Heart left ventricle (tissue), 16 donors: Measurements from ENCODE around the gene NEDD4L. TPM values are rescaled to one million over a fixed set of nuclear protein-coding genes. Genes with fewer than 3 reads are reported as not detected.
A peak's percentile ranks its signal among the peaks of the same experiment; 100 is the strongest.

Experiments used
- ATAC-seq, 4 donors: fragments of 200-7000 bp; cut with Tn5 transposase; one replicate each; pipeline ENCODE4 v1.9.1; 2020 to 2022; ENCODE audit warnings: moderate library complexity in 4 of 4, mild to moderate bottlenecking in 3 of 4, moderate number of reproducible peaks in 1 of 4
- DNase-seq, 5 donors: peaks; one replicate each; pipeline ENCODE4 v3.0.0-alpha.2; 2020
- H3K27ac ChIP-seq, 12 donors: fragments of 200-600 bp; sonication (generic) in 4 of 12; one replicate each; pipeline versions ENCODE4 v1.5.0 to v1.8.0; 2016 to 2022; ENCODE audit warnings: mild to moderate bottlenecking in 2 of 12
- H3K27me3 ChIP-seq, 9 donors: fragments of 200-600 bp; sonication (generic) in 2 of 9; one replicate each; pipeline versions ENCODE4 v1.5.1 to v1.8.0; 2016 to 2022; ENCODE audit warnings: mild to moderate bottlenecking in 3 of 9
- H3K36me3 ChIP-seq, 9 donors: fragments of 200-600 bp; sonication (generic) in 2 of 9; one replicate each; pipeline versions ENCODE4 v1.5.0 to v1.8.0; 2018 to 2022; ENCODE audit warnings: mild to moderate bottlenecking in 2 of 9
- H3K4me1 ChIP-seq, 12 donors: fragments of 200-600 bp; sonication (generic) in 4 of 12; one replicate each; pipeline versions ENCODE4 v1.5.0 to v1.8.0; 2016 to 2022; ENCODE audit warnings: mild to moderate bottlenecking in 3 of 12
- H3K4me3 ChIP-seq, 12 donors: fragments of 200-600 bp; sonication (generic) in 4 of 12; one replicate each; pipeline versions ENCODE4 v1.5.0 to v1.8.0; 2017 to 2022; ENCODE audit warnings: mild to moderate bottlenecking in 9 of 12, moderate library complexity in 4 of 12
- H3K9me3 ChIP-seq, 12 donors: fragments of 200-600 bp; sonication (generic) in 4 of 12; one replicate each; pipeline versions ENCODE4 v1.5.0 to v1.8.0; 2016 to 2022; ENCODE audit warnings: mild to moderate bottlenecking in 1 of 12
- POLR2A ChIP-seq, 2 donors: fragments of 450-650 bp; IDR thresholded peaks; one replicate each; pipeline ENCODE4 v1.6.1; 2017; ENCODE audit warnings: antibody characterized with exemption in 2 of 2, mild to moderate bottlenecking in 2 of 2, moderate library complexity in 2 of 2
- WGBS, 4 donors: extraction: QIAGEN DNeasy Blood & Tissue Kit in 2 of 4; methylation state at CpG; one replicate each; pipeline versions ENCODE4 v1.1.5 to v1.1.7; 2013 to 2018; 5-methylcytosine and 5-hydroxymethylcytosine counted together
- intact Hi-C, 10 donors: fragments of 100-400 bp; cut with DNase I; formaldehyde crosslinking; loops; one replicate each; pipeline versions ENCODE4 v1.11.1 to v1.14.2; 2022
- polyA plus RNA-seq, 2 donors: library from polyadenylated mRNA; stranded (reverse); fragments of 200-250 nt; gene quantifications; one replicate each; pipeline ENCODE4 v1.2.3, GENCODE V29; 2013
- total RNA-seq, 9 donors: library from RNA; depleted of rRNA in 2 of 9; stranded (reverse); fragments of >200 nt in 2 of 9; fragmentation: NEBNext Ultra II Directional in 3 of 9; extraction: Animal tissue kit (Norgen Biotek cat#: 25700) in 3 of 9; gene quantifications; one replicate each; pipeline versions ENCODE4 v1.1.0 to v1.2.4, GENCODE V29; 2016 to 2023
- TF ChIP-seq, protein P1 (sequence below), 12 donors: fragments of 200-600 bp; sonication (generic) in 4 of 12; IDR thresholded peaks; one replicate each; pipeline versions ENCODE4 v1.5.0 to v1.8.0; 2018 to 2022; ENCODE audit warnings: antibody characterized with exemption in 12 of 12, mild to moderate bottlenecking in 5 of 12
- donor health status: ischemic (EF 13 %, LVEDD 7.1; RV severe dilation, severe dysfunction).
- donor health status: healthy with polysubstance abuse.
- donor health status: DM: no; HTN: yes; CAD: no.
- donor health status: DM: no; HTN: no; CAD: no.
- donor health status: ischemic (EF 25% LVEDD 6.9; RV normal size, moderate dysfunction).
- donor health status: ischemic (EF 25% LVEDD 5.7; RV mildly dilated, moderate dysfunction).
- donor health status: healthy.
- donor health status: DM: yes; HTN: yes; CAD: no.
- donor health status: ischemic (EF 35%, LVEDD 5.7; RV mildly dilated, moderate dysfunction).
- donor health status: nonischemic (EF 11% LVEDD 7.7; RV severe dilation, severe dysfunction).
- donor health status: DM: yes; HTN: yes; CAD: no.
- donor health status: PGD.
- donor health status: ischemic (EF 29% LVEDD 5.4; RV normal size, mild dysfunction).
- donor health status: nonischemic (EF 23%, LVEDD 6.1; RV moderate dilation, normal function).

The NEDD4L gene
- total and polyA plus RNA-seq, 11 donors, result 14.7 to 64.1 (median 51.7) TPM

DNA sequence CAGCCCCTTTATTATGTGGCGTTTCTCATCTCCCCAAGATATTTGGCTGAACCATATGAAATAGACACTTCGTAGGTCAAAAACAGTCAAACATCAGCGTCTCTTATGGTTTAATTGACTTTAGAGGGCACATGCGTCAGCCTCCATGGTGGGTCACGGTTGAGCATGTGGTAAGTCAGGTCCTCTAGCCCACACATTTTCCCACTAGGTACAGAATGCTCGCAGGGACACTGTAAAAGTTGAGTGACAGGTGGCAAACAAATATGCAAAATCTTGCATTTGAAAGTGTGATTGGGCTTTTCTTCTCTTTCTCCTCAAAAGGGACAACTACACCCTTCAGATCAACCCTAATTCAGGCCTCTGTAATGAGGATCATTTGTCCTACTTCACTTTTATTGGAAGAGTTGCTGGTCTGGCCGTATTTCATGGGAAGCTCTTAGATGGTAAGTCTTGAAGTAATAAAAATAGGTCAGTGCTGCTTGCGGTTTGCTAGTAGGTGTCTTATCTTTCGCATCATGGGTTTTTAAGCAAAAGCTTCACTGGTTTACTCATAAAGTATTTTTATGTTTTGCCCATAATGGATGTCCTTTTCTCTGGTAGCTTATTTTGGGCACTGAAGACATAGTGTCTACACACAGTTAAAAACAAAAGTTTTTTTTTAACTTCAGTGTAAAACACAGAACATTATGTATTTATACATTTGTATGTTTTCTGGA is 323.6 kb downstream of the NEDD4L start:
- H3K4me3 ChIP-seq, result no peak overlapping the region
- DNase-seq (no peak), ATAC-seq (no peak)
- H3K27ac ChIP-seq, result no peak overlapping the region
- peaks cover 0 to 90% (median 58%) of the 10 kb centered on the region in 9 donors for H3K36me3 ChIP-seq
- H3K9me3 ChIP-seq, result no peaks in the 10 kb centered on the region
- intact Hi-C loops, result no loop called here
- H3K27me3 ChIP-seq, result no peaks in the 10 kb centered on the region
- TF ChIP-seq POLR2A (IDR thresholded peaks at IDR 0.05), result no peak
- TF ChIP-seq, protein P1, sequence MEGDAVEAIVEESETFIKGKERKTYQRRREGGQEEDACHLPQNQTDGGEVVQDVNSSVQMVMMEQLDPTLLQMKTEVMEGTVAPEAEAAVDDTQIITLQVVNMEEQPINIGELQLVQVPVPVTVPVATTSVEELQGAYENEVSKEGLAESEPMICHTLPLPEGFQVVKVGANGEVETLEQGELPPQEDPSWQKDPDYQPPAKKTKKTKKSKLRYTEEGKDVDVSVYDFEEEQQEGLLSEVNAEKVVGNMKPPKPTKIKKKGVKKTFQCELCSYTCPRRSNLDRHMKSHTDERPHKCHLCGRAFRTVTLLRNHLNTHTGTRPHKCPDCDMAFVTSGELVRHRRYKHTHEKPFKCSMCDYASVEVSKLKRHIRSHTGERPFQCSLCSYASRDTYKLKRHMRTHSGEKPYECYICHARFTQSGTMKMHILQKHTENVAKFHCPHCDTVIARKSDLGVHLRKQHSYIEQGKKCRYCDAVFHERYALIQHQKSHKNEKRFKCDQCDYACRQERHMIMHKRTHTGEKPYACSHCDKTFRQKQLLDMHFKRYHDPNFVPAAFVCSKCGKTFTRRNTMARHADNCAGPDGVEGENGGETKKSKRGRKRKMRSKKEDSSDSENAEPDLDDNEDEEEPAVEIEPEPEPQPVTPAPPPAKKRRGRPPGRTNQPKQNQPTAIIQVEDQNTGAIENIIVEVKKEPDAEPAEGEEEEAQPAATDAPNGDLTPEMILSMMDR (IDR thresholded peaks at IDR 0.05), result no peak
- WGBS, 4 donors, result 92 to 96% (median 96%) methylated on average over 9 of the region's 9 CpGs
- H3K4me1 ChIP-seq, result peaks cover 0 to 5% (median 0%) of the 10 kb centered on the region in 12 donors

DNA sequence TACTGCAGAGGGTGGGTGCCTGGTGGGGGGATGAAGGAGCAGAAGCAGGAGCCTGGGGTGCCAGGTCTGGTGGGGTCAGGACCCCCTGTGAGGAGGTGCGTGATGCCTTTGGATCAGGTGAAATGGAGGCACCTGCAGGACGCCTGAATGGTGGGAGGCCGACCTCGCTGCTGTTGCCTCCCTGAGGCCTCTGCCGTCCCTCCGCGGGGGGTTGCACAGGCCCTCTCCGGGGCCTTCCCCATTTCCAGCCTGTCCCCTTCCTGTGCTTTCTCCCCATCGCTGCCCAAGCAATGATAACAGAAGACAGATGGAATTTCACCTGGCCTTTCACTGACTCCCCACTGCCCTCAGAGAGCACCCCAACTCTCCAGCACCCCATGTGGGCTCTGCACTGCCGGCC is 325.6 kb downstream of the NEDD4L start:
- 90 to 97% (median 96%) methylated on average over 10 of the region's 10 CpGs for WGBS, 4 donors
- TF ChIP-seq, protein P1 (IDR thresholded peaks at IDR 0.05), result no peak
- no peak for TF ChIP-seq POLR2A (IDR thresholded peaks at IDR 0.05)
- no peak overlapping the region for H3K27ac ChIP-seq
- no peaks in the 10 kb centered on the region for H3K27me3 ChIP-seq
- no peak for DNase-seq
- H3K9me3 ChIP-seq, result no peaks in the 10 kb centered on the region
- H3K4me1 ChIP-seq, result no peaks in the 10 kb centered on the region
- H3K36me3 ChIP-seq, result peaks cover 0 to 100% (median 77%) of the 10 kb centered on the region in 9 donors
- intact Hi-C loops, result no loop called here
- ATAC-seq, result peak in 2 of 4 donors; percentile 18 to 35
- H3K4me3 ChIP-seq, result no peak overlapping the region

DNA sequence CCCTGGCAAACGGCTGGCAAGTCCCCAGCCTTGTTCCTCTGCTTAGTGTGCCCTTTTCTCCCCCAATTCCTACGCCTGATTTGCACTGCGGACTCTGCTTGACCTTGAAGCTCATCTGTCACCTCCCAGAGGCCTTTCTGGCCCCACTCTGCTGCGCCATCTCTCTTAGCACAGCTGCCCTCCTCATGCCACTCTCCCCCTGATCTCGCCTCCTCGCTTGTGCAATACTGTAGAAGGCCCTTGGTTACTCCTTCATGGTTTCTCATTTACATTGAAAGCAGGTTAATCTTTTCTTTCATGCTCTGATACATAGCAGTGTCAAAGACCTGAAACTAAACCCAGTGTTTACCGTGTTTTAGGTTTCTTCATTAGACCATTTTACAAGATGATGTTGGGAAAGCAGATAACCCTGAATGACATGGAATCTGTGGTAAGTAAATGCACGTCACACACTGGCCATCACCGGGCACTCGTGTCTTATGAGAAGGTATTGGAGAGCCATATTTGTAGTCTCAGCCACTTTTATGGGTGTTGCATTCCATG is 326.1 kb downstream of the NEDD4L start:
- H3K4me3 ChIP-seq, result no peak overlapping the region
- 93 to 96% (median 95%) methylated on average over 10 of the region's 10 CpGs for WGBS, 4 donors

DNA sequence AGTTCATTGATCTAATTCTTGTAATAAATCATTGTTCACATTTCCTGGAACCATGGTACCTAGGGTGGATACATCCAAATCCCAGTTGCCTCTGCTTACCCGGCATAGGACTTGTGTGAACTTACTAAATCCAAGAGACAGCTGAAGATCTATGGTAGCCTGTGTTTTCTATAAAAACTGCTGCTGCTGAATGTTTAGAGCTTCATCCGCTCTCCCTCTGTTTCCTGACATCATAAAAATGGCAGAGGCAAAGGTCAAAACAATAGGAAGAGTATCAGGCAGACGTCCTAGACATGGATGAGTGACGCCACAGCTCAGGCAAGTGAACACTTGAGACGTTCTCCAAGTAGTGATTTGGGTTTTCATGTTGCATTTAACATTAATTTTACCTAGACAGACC is 326.6 kb downstream of the NEDD4L start:
- intact Hi-C loops, result no loop called here
- TF ChIP-seq POLR2A (IDR thresholded peaks at IDR 0.05), result no peak
- TF ChIP-seq, protein P1 (IDR thresholded peaks at IDR 0.05), result no peak
- DNase-seq (no peak), ATAC-seq (no peak)
- Histone ChIP-seq H3K27ac (no peak overlapping the region), H3K4me1 (no peaks in the 10 kb centered on the region), H3K36me3 (peaks cover 0 to 99% (median 71%) of the 10 kb centered on the region in 9 donors), H3K4me3 (no peak overlapping the region), H3K27me3 (no peaks in the 10 kb centered on the region), H3K9me3 (no peaks in the 10 kb centered on the region)
- 77 to 86% (median 82%) methylated on average over 5 of the region's 5 CpGs for WGBS, 4 donors

More for the DNA sequence above, 326.1 kb downstream of the NEDD4L start:
- H3K4me1 ChIP-seq, result no peaks in the 10 kb centered on the region
- H3K27ac ChIP-seq, result no peak overlapping the region
- no peak for TF ChIP-seq POLR2A (IDR thresholded peaks at IDR 0.05)
- TF ChIP-seq, protein P1 (IDR thresholded peaks at IDR 0.05), result no peak
- intact Hi-C loops, result no loop called here
- peak in 1 of 4 donors; percentile 23 for ATAC-seq
- H3K27me3 ChIP-seq, result no peaks in the 10 kb centered on the region
- H3K9me3 ChIP-seq, result no peaks in the 10 kb centered on the region
- H3K36me3 ChIP-seq, result peaks cover 0 to 99% (median 75%) of the 10 kb centered on the region in 9 donors
- no peak for DNase-seq
